ENCODE measurements around the gene TMEM150A.
"Not testable (repeated sequence)": the region's sequence is repeated elsewhere in the genome, so short reads cannot be mapped to it uniquely, and the experiment has no call there.

The TMEM150A gene

DNA sequence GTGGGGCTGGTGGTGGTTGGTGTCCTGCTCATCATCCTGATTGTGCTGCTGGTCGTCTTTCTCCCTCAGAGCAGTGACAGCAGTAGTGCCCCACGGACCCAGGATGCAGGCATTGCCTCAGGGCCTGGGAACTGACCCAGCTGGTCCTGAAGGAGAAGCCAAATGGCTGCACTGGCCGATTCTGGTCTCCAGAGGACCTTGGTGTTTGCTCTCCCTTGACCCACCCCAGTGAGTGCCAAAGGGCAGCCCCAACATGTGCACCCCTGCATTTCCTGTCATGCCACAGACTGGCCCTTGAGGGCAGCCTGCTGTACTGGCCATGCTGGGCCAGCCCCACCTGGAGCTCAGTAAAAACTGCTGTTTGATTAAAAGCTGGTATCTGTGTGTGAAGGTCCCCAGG is 9.5 kb downstream of the TMEM150A start:
- DNase-seq (ENCODE audit: low read depth in 2 of 2): no peak

DNA sequence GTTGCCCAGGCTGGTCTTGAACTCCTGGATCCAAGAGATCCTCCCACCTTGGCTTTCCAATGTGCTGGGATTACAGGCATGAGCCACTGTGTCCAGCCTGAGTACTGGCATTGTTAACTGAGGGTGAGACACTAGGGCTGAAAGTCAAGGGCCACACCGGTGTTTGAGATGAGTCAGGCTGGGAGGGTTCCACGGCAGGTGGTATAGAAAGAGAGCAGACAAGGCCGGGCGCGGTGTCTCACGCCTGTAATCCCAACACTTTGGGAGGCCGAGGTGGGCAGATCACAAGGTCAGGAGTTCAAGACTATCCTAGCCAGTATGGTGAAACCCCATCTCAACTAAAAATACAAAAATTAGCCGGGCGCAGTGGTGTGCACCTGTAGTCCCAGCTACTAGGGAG is 10.2 kb downstream of the TMEM150A start:
- not testable (repeated sequence) for DNase-seq (ENCODE audit: low read depth in 2 of 2)

DNA sequence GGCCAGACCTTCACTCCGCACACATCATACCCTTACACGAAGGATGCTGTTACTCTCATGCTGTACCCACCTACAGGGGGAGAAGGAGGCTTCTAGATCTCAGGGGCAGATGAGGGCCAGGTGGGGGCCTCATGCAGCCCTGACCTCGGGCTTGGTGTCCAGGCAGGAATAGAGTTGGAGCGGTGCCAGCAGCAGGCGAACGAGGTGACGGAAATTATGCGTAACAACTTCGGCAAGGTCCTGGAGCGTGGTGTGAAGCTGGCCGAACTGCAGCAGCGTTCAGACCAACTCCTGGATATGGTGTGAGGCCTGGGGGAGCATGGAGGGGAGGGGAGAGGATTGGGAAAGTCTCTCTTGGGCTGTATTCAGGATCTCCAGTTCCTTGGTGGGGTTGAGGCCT is 10.9 kb downstream of the TMEM150A start:
- no peak for DNase-seq (ENCODE audit: low read depth in 2 of 2)

DNA sequence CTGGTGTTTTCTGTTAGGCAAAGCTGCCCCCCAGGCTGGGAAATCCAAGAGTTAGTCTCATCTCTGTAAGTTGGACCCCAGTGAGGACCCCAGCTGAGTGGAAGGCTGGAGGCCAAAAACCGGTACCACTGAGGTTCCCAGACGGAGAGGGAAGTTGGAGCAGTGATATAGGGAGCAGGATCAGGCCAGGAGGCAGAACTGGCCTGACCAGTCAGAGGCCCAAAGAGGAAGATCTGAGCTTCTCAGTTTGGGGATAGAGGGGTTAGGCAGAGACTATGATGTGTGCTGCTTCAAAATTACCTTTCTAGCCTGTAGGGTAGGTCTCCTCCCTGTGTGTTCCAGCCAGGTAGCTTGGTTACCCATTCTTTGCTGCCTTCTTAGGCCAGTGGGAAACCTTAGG is 11.5 kb downstream of the TMEM150A start:
- DNase-seq (ENCODE audit: low read depth in 2 of 2): no peak

DNA sequence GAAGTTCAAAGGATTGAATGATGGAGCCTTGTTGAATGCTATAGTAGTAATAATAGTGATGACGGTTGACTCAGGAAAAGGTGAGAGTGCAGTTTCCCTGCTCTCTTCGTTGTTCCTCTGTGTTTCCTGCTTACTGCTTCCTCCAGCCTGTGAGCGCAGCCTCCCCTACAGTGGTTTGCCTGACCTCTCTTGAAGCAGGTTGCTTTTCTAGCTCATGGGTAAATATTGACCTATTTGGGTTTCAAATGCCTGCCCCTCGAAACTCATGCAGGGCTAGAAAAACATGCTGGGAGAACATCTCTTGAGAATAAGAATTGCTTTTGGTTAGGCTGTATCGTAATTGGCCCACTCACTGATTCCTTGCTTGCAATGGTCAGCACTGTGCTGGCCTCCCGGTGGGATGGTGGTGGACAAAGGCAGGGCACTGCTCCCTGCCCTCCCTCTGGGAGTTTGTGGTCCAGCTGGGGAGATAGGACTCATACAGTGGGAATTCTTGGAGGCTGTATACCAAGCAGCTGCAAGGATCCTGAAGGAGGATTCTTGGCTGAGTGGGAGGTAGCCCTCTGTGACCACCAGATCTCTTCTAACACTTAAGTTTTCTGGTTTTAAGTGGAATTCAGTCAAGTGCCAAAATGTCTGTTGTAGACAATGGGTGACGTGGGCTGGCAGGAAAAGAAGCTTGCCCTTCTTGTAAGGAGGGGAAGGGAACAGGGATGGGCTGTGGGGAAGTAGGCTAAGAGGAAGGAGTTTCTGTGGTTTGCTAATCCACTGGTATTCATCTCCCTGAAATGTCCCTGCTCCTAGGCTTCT is 12.3 kb downstream of the TMEM150A start:
- no peak for DNase-seq (ENCODE audit: low read depth in 2 of 2)

DNA sequence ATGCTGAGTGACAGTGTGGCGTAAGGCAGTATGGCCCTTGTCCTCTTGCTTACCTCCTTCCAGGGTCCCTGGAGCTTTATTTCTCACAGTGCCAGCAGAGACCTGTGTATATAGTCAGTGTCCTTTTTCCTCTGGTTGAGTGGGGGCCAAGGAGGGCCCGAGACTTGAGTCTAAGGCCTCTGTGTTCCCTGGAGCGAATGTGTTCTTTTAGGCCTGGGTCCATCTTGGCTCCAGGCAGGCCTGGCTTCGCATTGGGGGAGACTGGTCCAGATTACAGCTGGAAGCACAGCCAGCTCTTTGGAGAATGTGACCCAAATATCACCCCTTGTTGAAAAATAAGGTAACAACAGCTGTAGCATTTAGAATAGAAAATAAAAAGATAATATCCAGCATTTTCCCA is 13.3 kb downstream of the TMEM150A start:
- no peak for DNase-seq (ENCODE audit: low read depth in 2 of 2)

DNA sequence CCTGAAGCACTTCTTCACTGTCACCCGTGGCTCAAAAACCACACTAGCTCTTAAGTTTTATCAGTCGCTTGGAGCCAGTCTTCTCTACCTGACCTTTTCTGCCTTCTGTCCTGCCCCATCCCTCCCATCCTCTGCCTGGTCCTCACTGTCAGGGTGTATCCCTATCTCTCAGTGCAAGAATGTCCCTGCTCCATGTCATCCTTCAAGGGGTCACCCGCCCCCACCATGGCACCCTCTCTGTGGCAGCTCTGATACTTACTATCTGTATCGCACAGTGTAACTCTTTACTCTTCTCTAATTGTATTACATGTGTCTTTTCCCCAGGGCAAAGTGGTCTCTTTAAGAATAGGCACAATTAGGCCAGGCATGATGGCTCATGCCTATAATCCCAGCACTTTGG is 13.9 kb downstream of the TMEM150A start:
- no peak for DNase-seq (ENCODE audit: low read depth in 2 of 2)

DNA sequence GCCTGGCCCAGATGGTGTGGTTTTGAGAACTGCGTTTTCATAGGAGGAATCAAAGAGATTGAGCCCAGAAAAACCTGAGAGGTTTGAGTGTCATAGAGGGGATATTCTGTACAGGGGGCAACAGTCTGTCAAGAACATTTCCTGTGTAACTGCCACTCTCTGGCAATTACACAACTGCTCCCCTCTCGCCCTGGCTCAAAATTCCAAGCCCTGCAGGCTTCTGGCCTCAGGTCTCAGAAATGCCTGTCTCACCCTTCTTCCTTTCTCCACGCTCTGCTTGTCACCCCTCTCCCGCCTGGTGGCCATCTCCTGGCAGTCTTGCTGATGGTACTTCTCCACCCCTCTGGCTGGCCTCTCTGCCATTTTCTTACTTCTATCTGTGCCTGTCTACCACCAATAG is 14.3 kb downstream of the TMEM150A start:
- DNase-seq (ENCODE audit: low read depth in 2 of 2): no peak

DNA sequence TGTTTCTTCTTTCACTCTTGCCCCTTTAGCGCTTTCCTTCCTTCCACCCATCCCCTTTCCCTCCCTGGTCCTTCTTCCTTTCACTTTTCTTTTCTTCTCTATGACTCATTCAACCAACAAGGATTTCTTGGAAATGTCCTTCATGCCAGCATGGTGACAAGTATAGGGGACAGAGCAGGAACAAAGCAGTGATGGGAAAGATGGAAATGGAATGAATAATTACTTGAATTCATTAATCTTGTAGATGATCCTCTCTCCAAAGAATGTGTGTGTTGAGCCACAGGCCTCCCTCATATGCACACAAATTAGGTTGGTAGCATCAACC is 16.8 kb downstream of the TMEM150A start:
- DNase-seq (ENCODE audit: low read depth in 2 of 2): no peak

DNA sequence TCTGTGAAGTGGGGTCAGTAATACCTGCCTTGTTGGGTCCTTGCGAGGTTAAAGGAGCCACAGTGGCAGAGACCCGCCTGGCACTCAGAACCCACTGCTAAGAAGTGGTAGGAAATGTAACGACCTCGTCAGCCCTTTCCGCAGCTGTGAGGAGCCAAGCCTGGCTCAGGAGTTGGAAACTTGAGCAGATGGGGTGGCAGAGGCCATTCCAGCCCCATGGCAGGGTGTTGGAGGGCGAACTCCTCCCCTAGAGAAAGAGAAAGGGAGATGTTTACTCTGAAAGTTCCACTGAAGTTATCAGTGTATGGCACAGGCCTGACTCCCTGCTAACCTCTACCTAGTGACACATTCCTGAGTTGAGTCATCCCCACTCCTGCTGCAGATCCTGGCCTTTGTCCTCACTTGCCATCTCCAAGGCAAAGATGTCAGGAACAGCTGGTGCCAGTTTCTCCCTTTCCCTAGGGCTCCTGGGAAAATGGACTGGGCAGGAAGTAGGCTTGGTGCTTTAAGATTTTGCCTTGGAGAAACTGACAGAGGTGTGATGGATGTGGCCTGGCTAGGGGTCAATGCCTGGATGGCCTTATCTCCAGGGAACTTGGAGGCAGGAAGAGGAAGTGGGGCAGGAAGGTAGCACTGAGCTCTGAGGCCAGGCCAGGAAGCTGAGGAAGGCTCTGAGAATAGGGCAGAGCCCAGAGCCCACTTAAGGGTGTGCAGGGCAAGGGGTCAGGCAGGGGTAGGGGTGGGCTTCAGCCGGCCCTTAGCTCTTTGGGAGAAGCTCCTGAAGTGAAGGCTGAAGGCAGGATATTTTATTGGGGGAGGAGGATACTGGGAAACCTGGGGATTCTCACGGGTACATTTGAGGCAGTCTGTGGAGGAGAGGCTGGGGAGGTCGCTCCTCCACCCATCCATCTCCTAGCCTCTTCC is 17.4 kb downstream of the TMEM150A start:
- DNase-seq (ENCODE audit: low read depth in 2 of 2): no peak

DNA sequence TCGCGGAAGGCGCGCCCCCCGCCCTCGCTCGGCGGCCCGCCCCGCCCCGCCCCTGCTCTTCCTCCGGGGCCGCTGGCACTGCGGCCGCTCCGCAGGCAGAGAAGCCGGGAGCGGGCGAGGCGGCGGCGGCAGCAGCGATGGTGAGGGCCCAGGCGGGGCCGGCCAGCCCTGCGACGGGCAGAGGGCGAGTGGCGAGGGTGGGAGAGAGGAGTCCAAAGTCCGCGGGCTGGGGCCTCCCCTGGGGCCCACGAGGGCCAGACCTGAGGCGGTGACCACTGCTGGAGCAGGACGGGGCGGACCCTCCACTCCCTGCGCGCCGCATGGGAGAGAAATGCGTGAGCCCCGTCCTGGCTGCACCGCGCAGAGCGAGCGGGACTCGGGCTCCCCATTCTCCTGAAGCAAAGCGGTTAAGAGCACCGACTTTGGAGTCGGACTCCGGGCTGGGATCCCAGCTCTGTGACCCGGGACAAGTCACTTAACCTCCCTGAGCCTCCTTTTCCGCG is 18.1 kb downstream of the TMEM150A start, which contains the start of gene VAMP5:
Gene VAMP5, plus strand, starts transcription at position 78 of the 503 bp plus-strand sequence. Its CDS starts 60 bp downstream, at position 138.
- DNase-seq (ENCODE audit: low read depth in 2 of 2): no peak

DNA sequence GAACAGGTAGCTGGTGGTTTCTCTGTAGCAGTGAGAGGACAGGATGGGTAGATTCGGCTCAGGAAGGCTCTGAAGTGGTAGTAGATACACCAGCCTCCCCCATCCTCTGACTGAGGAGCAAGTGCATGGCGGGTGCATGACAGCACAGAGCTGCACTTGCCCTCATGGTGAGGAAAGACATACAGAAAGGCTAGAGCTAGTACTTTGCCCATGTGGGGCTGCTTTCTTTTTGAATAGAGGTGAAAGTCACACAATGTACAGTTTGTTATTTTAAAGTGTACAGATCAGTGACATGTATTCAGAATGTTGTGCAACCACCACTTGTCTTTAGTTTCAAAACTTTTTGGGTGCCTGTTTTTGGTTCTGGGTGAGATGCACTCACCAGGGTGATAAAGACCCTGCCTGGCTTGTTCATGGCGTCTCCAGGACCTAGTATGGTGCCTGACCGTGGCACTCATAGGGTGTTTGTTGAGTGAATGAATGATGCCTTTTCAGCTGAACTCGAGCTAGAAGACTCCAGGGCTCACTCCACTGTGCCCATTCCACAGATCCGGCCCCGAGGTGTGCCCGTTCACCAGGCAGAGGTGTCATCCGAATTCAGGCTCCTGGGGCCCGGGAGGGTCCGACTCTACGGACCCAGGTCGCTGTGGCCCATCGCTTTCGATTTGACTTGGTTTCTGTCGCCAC is 18.7 kb downstream of the TMEM150A start:
- no peak for DNase-seq (ENCODE audit: low read depth in 2 of 2)

DNA sequence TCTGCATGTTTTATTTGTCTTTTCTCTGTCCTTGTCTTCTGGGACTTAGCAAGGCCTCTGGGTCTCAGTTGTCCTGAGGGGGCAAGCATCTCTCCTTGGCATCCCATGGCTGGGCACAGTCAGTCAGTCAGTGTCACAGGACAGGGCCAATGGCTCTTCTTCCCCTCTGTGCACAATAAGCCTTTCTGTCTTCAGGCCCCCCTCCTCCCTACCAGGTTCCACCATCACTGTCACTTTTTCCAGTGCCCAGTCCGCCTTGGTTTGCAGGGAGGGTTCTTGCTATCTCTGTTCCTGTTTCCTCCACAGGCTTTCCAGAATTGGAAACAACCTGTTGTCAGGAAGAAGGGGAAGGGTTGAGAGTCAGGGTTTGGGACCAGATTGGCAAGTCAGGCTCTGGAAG is 20.0 kb downstream of the TMEM150A start:
- no peak for DNase-seq (ENCODE audit: low read depth in 2 of 2)

DNA sequence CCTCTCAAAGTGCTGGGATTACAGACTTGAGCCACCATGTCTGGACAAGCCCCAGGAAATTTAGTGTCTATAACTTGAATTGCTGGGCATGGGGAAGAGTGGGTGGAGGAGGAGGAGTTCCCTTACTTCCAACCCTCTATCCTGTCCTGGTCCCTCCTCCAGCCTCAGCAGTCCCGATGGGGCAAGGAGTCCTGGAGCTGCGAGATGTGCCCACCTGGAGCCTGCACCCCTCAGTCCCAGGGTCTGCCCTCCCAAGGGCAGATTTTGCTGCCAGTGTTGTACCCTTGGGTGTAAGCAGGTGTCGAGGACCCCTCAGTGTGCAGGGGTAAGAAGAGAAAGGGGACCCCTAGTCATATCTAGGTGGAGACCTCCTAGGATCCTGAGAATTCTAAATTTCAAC is 22.3 kb downstream of the TMEM150A start:
- no peak for DNase-seq (ENCODE audit: low read depth in 2 of 2)

DNA sequence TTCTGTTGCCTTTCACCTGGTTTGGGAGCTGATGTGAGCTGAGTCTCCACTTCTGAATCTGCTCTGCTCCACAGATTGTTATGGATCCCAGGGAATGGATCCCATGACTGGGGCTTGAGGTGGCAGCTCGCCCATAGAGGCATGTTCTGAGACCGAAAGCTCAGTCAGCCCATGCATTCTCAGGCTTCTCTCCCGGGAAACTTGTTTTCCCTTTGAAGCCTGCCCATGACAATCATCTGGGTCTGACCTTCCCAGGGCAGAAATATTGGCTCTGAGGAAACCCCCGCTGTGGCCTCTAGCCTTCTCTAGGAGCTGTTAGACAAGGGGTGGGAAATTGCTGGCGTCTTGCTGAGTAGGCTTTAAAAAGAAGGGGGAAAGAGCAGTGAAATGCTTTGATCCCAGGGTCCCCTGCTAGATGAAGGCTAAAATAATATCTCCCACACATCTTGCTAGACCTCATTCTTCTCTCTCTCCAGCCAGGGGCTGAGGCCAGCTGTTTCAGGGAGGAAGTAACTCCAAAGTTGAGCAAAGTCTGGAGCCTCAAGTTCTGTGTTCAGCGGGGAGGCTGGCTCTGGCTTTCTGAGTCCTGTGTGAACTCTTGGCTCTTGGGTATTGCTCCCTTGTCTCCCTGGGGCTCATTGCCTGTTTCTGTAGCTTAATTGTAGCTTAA is 23.1 kb downstream of the TMEM150A start:
- DNase-seq (ENCODE audit: low read depth in 2 of 2): no peak

DNA sequence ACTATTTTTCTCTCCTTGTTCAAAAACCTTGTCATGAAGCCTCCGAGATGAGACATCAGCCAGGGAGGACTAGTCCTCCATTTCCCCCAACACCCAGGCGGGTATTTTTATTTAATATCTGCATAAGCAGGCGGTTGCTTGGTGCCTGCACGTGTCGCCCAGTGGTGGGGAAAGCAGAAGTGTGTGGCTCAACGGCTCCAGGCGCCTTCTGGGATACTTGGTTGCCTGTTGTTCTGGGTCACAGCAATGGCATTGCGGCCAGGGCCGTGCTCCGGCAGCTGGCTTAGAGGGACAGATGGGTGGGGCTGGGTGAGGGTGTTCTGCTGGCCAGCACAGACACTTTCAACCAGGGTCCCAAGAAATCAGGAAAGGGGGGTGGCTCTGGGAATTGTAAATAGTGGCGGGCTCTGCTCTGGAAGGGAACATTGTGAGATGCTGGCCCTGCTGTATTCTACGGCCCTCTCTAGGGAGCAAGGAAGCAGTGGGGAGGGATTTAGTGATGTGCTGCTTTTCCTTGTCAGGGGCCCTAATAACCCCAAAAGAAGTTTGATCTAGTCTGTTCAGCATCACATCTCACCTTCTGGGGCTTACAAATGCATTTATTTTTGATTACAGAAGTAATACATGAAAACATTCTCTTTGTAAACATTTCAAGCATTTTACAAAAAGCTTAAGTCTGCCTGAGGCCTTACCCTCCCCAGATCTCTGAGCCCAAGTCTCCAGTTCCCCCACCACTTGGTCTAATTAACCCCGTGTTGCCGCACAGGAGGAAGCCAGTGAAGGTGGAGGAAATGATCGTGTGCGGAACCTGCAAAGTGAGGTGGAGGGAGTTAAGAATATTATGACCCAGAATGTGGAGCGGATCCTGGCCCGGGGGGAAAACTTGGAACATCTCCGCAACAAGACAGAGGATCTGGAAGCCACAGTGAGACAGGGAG is 24.0 kb downstream of the TMEM150A start:
- DNase-seq (ENCODE audit: low read depth in 2 of 2): no peak

DNA sequence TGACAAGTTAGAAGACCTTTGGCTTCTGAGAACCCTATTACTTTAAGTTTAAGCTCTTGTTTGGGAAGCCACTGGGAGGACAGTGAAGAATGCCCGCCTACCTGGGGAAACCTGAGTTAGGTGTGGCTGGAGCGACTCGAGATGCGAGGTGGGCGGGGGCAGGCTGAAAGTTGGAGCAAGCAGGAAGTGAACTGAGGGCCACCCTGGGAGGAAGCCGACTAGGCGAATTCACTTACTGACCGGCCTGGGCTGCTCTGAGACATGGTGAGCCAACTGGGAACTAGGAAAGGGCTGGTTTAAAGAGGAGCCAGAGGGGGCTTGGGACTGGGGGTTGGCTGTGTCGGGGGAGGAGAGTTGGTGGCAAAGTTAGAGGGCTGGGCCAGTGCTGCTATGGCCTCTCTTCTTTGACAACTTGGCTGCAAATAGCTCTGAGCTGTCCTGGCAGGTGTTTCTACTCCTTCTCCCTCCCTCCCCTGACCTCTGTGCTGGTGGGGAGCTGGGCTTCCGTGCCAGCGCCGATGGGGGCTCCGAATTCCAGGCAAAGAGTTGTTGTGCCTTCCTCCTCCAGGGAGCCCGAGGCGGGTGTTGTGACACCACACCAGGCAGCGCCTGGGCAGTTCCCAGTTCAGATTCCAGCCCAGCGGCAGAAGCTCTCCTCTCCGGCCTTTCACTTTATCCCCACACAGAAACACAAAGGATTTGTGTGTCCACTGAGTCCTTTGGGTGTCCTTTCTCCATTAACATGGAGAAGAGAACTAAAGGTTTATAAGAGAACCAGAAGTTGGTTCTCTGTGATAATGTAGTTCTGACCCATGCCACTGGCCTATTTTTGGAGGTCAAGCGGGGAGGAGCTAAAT is 24.9 kb downstream of the TMEM150A start, which contains the start of gene VAMP8:
Gene VAMP8, plus strand, starts transcription at position 201 of the 857 bp plus-strand sequence. Its CDS starts 61 bp downstream, at position 262.
- no peak for DNase-seq (ENCODE audit: low read depth in 2 of 2)

DNA sequence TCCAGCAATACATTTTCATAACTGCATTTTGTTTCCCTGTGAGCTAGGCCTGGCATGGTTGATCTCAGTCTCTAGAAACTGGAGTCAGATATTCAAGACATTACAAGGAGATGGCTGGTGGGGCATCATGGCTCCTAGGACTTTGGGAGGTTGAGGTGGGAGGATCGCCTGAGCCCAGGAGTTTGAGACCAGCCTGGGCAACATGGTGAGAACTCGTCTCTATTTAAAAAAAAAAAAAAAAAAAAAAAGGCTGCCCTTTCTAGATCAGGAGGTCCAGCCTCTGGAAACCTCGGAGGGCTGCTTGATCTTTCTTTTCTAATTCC is 25.5 kb downstream of the TMEM150A start:
- no peak for DNase-seq (ENCODE audit: low read depth in 2 of 2)

DNA sequence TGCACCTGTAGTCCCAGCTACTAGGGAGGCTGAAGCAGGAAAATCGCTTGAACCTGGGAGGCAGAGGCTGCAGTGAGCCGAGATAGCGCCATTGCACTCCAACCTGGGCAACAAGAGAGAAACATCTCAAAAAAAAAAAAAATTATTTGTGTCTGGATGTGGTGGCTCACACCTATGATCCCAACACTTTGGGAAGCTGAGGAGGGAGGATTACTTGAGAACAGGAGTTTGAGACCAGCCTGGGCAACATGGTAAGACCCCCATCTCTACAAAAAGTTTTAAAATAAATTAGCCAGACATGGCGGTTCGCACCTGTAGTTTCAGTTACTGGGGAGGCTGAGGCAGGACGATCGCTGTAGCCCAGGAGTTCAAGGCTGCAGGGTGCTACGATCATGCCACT is 26.8 kb downstream of the TMEM150A start:
- no peak for DNase-seq (ENCODE audit: low read depth in 2 of 2)

DNA sequence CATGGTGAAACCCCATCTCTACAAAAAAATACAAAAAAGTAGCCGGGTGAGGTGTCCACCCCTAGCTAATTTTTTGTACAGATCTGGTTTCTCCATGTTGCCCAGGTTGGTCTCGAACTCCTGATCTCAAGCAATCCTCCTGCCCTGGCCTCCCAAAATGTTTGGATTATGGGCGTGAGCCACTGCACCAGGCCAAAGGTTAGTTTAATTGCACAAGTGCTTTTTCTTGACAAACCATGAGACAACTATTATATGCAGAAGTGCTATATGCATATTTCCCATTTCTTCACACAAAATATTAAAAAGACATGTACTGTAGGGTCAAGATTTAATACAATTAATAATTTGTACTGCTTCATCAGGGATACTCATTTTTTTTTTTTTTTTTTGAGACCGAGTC is 36.2 kb downstream of the TMEM150A start:
- no peak for DNase-seq (ENCODE audit: low read depth in 2 of 2)

Data from stimulated activated CD4-positive, alpha-beta T cell treated with anti-CD3 and anti-CD28 coated beads, Interleukin-1b, Interleukin-23, amount 100 ng/mL, for 1 hour (primary cell).